GM12891 (cell line): ENCODE measurements around the gene ZNF618.

Experiments
- PAX5 ChIP-seq: IDR thresholded peaks from 2 replicates; pipeline ENCODE4 v1.6.1; 2011; ENCODE audit warnings: low read length, moderate library complexity, mild to moderate bottlenecking; ENCODE audit not compliant: insufficient read depth, severe bottlenecking
- POLR2A ChIP-seq: IDR thresholded peaks from 2 replicates; pipeline ENCODE4 v1.6.1; 2011; ENCODE audit warnings: low read depth, low read length, control low read depth
- POLR2AphosphoS5 ChIP-seq: IDR thresholded peaks from 2 replicates; pipeline ENCODE4 v1.6.1; 2011; ENCODE audit warnings: low read depth, low read length, control low read depth
- POU2F2 ChIP-seq: IDR thresholded peaks from 2 replicates; pipeline ENCODE4 v1.6.1; 2011; ENCODE audit warnings: low read depth, mild to moderate bottlenecking, control low read depth, low read length, moderate library complexity
- SPI1 ChIP-seq: IDR thresholded peaks from 2 replicates; pipeline ENCODE4 v1.6.1; 2011; ENCODE audit warnings: low read depth, low read length, control low read depth
- TAF1 ChIP-seq: IDR thresholded peaks from 2 replicates; pipeline ENCODE4 v1.6.1; 2011; ENCODE audit warnings: low read depth, low read length, control low read depth

- TF ChIP-seq TAF1 (no peak), POLR2A (no peak), PAX5 (no peak), POLR2AphosphoS5 (no peak), SPI1 (no peak), POU2F2 (no peak)
These were observed 129.5 kb downstream of the ZNF618 start for GRCh38 chr9:114005371-114006154.
